IMR-90 (cell line): ENCODE measurements around the gene APOL3. TPM values are rescaled to one million over a fixed set of nuclear protein-coding genes. Genes with fewer than 3 reads are reported as not detected.

Source experiments
- ATAC-seq: fragments of 200-7000 bp; cut with Tn5 transposase; 2 replicates; pipeline ENCODE4 v1.9.1; 2020; ENCODE audit warnings: low read depth, mild to moderate bottlenecking, moderate library complexity
- BruUV-seq: library from RNA; stranded (reverse); fragments of 400-500 nt; replicated peaks from 2 replicates; lab custom pipeline; 2021; lab: Mats Ljungman, UMichigan
- CTCF ChIA-PET: fragments of 300-600 bp; formaldehyde crosslinking; extraction: SDS; loops from one replicate; lab custom pipeline; 2021; ENCODE audit warnings: antibody characterized with exemption; lab: Yijun Ruan, JAX
- POLR2A ChIA-PET: fragments of 300-600 bp; sonication (Branson Sonifier 250); formaldehyde crosslinking; loops from one replicate; lab custom pipeline; 2022; ENCODE audit warnings: antibody characterized with exemption; ENCODE audit not compliant: unreplicated experiment; lab: Charles Lee
- DNase-seq: peaks from one replicate; pipeline ENCODE4 v3.0.0; 2013
- H2AFZ ChIP-seq: replicated peaks from 2 replicates; pipeline ENCODE3; 2013; ENCODE audit warnings: low read length, mild to moderate bottlenecking; ENCODE audit not compliant: poor library complexity
- H2AK5ac ChIP-seq: 2 replicates; pipeline ENCODE4 v1.6.1; 2013; ENCODE audit warnings: low read depth, low read length, inconsistent platforms
- H2AK9ac ChIP-seq: replicated peaks from 2 replicates; pipeline ENCODE3; 2013; ENCODE audit warnings: mild to moderate bottlenecking, low read depth, low read length, moderate library complexity; ENCODE audit not compliant: poor library complexity
- H2BK120ac ChIP-seq: 2 replicates; pipeline ENCODE4 v1.6.1; 2013; ENCODE audit warnings: low read depth, low read length, inconsistent platforms
- H2BK15ac ChIP-seq: 3 replicates; pipeline ENCODE4 v1.6.1; 2013; ENCODE audit warnings: low read depth, low read length, inconsistent platforms
- H2BK20ac ChIP-seq: 2 replicates; pipeline ENCODE4 v1.6.1; 2013; ENCODE audit warnings: low read depth, mild to moderate bottlenecking, inconsistent platforms, low read length, moderate library complexity
- H2BK5ac ChIP-seq: 2 replicates; pipeline ENCODE4 v1.6.1; 2013; ENCODE audit warnings: mild to moderate bottlenecking, low read depth, low read length, inconsistent platforms; ENCODE audit not compliant: poor library complexity, severe bottlenecking
- H3K14ac ChIP-seq: replicated peaks from 2 replicates; pipeline ENCODE4 v1.6.1; 2013; ENCODE audit warnings: low read depth, low read length, inconsistent platforms
- H3K18ac ChIP-seq: 2 replicates; pipeline ENCODE4 v1.6.1; 2013; ENCODE audit warnings: low read depth, low read length, control low read depth
- H3K23ac ChIP-seq: 2 replicates; pipeline ENCODE4 v1.6.1; 2013; ENCODE audit warnings: low read depth, low read length, inconsistent platforms
- H3K27ac ChIP-seq: 2 replicates; pipeline ENCODE4 v1.5.1; 2013; ENCODE audit warnings: mild to moderate bottlenecking, control low read depth, low read length; ENCODE audit not compliant: insufficient read depth
- H3K27me3 ChIP-seq: 2 replicates; pipeline ENCODE4 v1.6.1; 2013; ENCODE audit warnings: low read length; ENCODE audit not compliant: control insufficient read depth, insufficient read depth
- H3K36me3 ChIP-seq: 2 replicates; pipeline ENCODE4 v1.6.1; 2013; ENCODE audit warnings: low read length, mixed read lengths; ENCODE audit not compliant: control insufficient read depth, insufficient read depth
- H3K4ac ChIP-seq: 2 replicates; pipeline ENCODE4 v1.6.1; 2013; ENCODE audit warnings: low read depth, low read length, inconsistent platforms
- H3K4me1 ChIP-seq: 2 replicates; pipeline ENCODE4 v1.6.1; 2013; ENCODE audit warnings: low read length, mixed read lengths; ENCODE audit not compliant: control insufficient read depth, insufficient read depth
- H3K4me2 ChIP-seq: 2 replicates; pipeline ENCODE4 v1.6.1; 2013; ENCODE audit warnings: low read depth, mild to moderate bottlenecking, control low read depth, low read length, moderate library complexity
- H3K4me3 ChIP-seq: 2 replicates; pipeline ENCODE4 v1.5.1; 2013; ENCODE audit warnings: low read depth, mild to moderate bottlenecking, control low read depth, low read length, moderate library complexity; ENCODE audit not compliant: insufficient read depth
- H3K56ac ChIP-seq: 2 replicates; pipeline ENCODE4 v1.6.1; 2013; ENCODE audit warnings: low read length, inconsistent platforms; ENCODE audit not compliant: insufficient read depth; ENCODE audit errors: extremely low read depth
- H3K79me1 ChIP-seq, 2 experiments: 2 replicates each; pipeline ENCODE4 v1.6.1; 2013; ENCODE audit warnings: low read length in 2 of 2, inconsistent platforms in 1 of 2, low read depth in 1 of 2
- H3K9ac ChIP-seq: 2 replicates; pipeline ENCODE4 v1.6.1; 2013; ENCODE audit warnings: low read depth, low read length, control low read depth
- H3K9me1 ChIP-seq: 2 replicates; pipeline ENCODE4 v1.6.1; 2013; ENCODE audit warnings: low read length, inconsistent platforms; ENCODE audit not compliant: insufficient read depth
- H3K9me3 ChIP-seq: 2 replicates; pipeline ENCODE4 v1.6.1; 2013; ENCODE audit warnings: low read length; ENCODE audit not compliant: control insufficient read depth, insufficient read depth
- H4K20me1 ChIP-seq: 2 replicates; pipeline ENCODE4 v1.6.1; 2013; ENCODE audit warnings: low read length, inconsistent platforms; ENCODE audit not compliant: insufficient read depth
- H4K5ac ChIP-seq: 2 replicates; pipeline ENCODE4 v1.6.1; 2013; ENCODE audit warnings: mild to moderate bottlenecking, low read depth, low read length, control low read depth
- H4K8ac ChIP-seq, 2 experiments: 2 replicates each; pipeline ENCODE4 v1.6.1; 2013; ENCODE audit warnings: low read depth in 2 of 2, low read length in 2 of 2, control low read depth in 1 of 2, inconsistent platforms in 1 of 2
- H4K91ac ChIP-seq: 2 replicates; pipeline ENCODE4 v1.6.1; 2013; ENCODE audit warnings: low read depth, low read length, inconsistent platforms; ENCODE audit not compliant: insufficient read depth
- BHLHE40 ChIP-seq: fragments of 150-350 bp; IDR thresholded peaks from 2 replicates; pipeline ENCODE4 v1.6.1; 2016; ENCODE audit warnings: mild to moderate bottlenecking, low read depth, low read length
- CEBPB ChIP-seq: IDR thresholded peaks from 2 replicates; pipeline ENCODE4 v1.6.1; 2012; ENCODE audit warnings: low read depth, low read length, improper control_type of control experiment
- CHD1 ChIP-seq: IDR thresholded peaks from 2 replicates; pipeline ENCODE4 v1.6.1; 2012; ENCODE audit warnings: low read depth, low read length, improper control_type of control experiment
- CTCF ChIP-seq: conservative IDR thresholded peaks from 2 replicates; pipeline ENCODE4 v1.5.1; 2012; ENCODE audit warnings: mild to moderate bottlenecking, low read depth, low read length, improper control_type of control experiment
- ELK1 ChIP-seq: fragments of 150-350 bp; IDR thresholded peaks from 2 replicates; pipeline ENCODE4 v1.6.1; 2016; ENCODE audit warnings: low read depth, mild to moderate bottlenecking, low read length, moderate library complexity, borderline replicate concordance
- FOS ChIP-seq: fragments of 150-350 bp; IDR thresholded peaks from 2 replicates; pipeline ENCODE4 v1.6.1; 2016; ENCODE audit warnings: low read depth, low read length
- MAFK ChIP-seq: IDR thresholded peaks from 2 replicates; pipeline ENCODE4 v1.6.1; 2012; ENCODE audit warnings: low read depth, low read length, improper control_type of control experiment
- MAZ ChIP-seq: IDR thresholded peaks from 2 replicates; pipeline ENCODE4 v1.6.1; 2012; ENCODE audit warnings: low read depth, mild to moderate bottlenecking, low read length, improper control_type of control experiment, moderate library complexity, borderline replicate concordance
- MXI1 ChIP-seq: IDR thresholded peaks from 2 replicates; pipeline ENCODE4 v1.6.1; 2012; ENCODE audit warnings: low read depth, mild to moderate bottlenecking, low read length, moderate library complexity, borderline replicate concordance
- NFE2L2 ChIP-seq: fragments of 150-350 bp; IDR thresholded peaks from 2 replicates; pipeline ENCODE4 v1.6.1; 2016; ENCODE audit warnings: low read depth, mild to moderate bottlenecking, low read length
- POLR2A ChIP-seq: IDR thresholded peaks from 2 replicates; pipeline ENCODE4 v1.6.1; 2012; ENCODE audit warnings: mild to moderate bottlenecking, low read depth, low read length
- RAD21 ChIP-seq: IDR thresholded peaks from 2 replicates; pipeline ENCODE4 v1.6.1; 2012; ENCODE audit warnings: low read length, improper control_type of control experiment
- RCOR1 ChIP-seq: IDR thresholded peaks from 2 replicates; pipeline ENCODE4 v1.6.1; 2012; ENCODE audit warnings: mild to moderate bottlenecking, low read length, improper control_type of control experiment; ENCODE audit not compliant: insufficient replicate concordance
- RFX5 ChIP-seq: IDR thresholded peaks from 2 replicates; pipeline ENCODE4 v1.8.0; 2012; ENCODE audit warnings: low read depth, mild to moderate bottlenecking, low read length, moderate library complexity
- SMC3 ChIP-seq: fragments of 150-350 bp; IDR thresholded peaks from 2 replicates; pipeline ENCODE4 v1.6.1; 2016; ENCODE audit warnings: low read depth, mild to moderate bottlenecking, antibody characterized with exemption, low read length, moderate library complexity
- USF2 ChIP-seq: fragments of 150-350 bp; IDR thresholded peaks from 2 replicates; pipeline ENCODE4 v1.6.1; 2017; ENCODE audit warnings: mild to moderate bottlenecking, antibody characterized with exemption, low read length, low read depth
- WGBS, 2 experiments: methylation state at CpG; one replicate each; pipeline versions ENCODE4 v1.1.5 to v1.1.7; 2013; ENCODE audit warnings: missing lambda C conversion rate in 2 of 2; ENCODE audit not compliant: insufficient read length in 1 of 2; ENCODE audit errors: extremely low coverage in 2 of 2; 5-methylcytosine and 5-hydroxymethylcytosine counted together
- dilution Hi-C: fragments of 300-500 bp; cut with HindIII; formaldehyde crosslinking; loops from one replicate; pipeline ENCODE4 v1.14.3; 2018; ENCODE audit warnings: low sequenced_read_pairs; ENCODE audit not compliant: unreplicated experiment
- in situ Hi-C: fragments of 300-500 bp; cut with MboI; formaldehyde crosslinking; loops from 3 replicates; pipeline ENCODE4 v1.14.3; 2019; ENCODE audit warnings: low sequenced_read_pairs, inconsistent platforms, mixed read lengths
- intact Hi-C: fragments of 100-400 bp; cut with micrococcal nuclease; formaldehyde crosslinking; loops from 2 replicates; pipeline ENCODE4 v1.10.0; 2022
- polyA plus RNA-seq, 3 experiments: library from polyadenylated mRNA; depleted of rRNA; stranded (reverse); fragments of >200 nt; gene quantifications; 2 replicates each; pipeline ENCODE4 v1.2.3, GENCODE V29; 2012; ENCODE audit warnings: low replicate concordance in 1 of 3
- total RNA-seq: library from RNA; depleted of rRNA; stranded (reverse); fragments of >200 nt; gene quantifications from 2 replicates; pipeline ENCODE4 v1.2.3, GENCODE V29; 2012

The APOL3 gene
- total and polyA plus RNA-seq, 2 of the 4 experiments (the other 2 are of a cell fraction): 1.4 to 2.3 TPM

- Histone ChIP-seq H3K4me3 (no peak overlapping the region), H2BK120ac (no peak overlapping the region), H3K36me3 (no peaks in the 10 kb centered on the region), H3K56ac (no peak overlapping the region), H3K18ac (no peak overlapping the region), H3K4me2 (no peak overlapping the region), H3K9me1 (no peaks in the 10 kb centered on the region; the same call in 1 of the 2 replicates), H3K9ac (no peak overlapping the region), H3K27me3 (peaks cover 37% of the 10 kb centered on the region), H3K27ac (no peak overlapping the region), H2BK20ac (no peak overlapping the region), H2AFZ (no peak overlapping the region), H3K23ac (no peak overlapping the region), H2BK15ac (no peak overlapping the region), H3K9me3 (no peaks in the 10 kb centered on the region), H2AK5ac (no peak overlapping the region), H4K5ac (no peak overlapping the region), H3K4ac (no peak overlapping the region), H3K79me1 (no peaks in the 10 kb centered on the region), H3K14ac (no peak overlapping the region), H4K91ac (no peak overlapping the region), H2AK9ac (no peak overlapping the region), H4K20me1 (no peaks in the 10 kb centered on the region), H4K8ac (no peak overlapping the region), H2BK5ac (no peak overlapping the region), H3K4me1 (no peaks in the 10 kb centered on the region)
- in situ Hi-C loops: loop anchor here (5.0 kb wide), 1 partner anchor 39 kb away; no protein-coding TSS in a partner anchor
- WGBS, 2 experiments: 70% methylated on average over 2 of the region's 6 CpGs; no CpG with 5 or more reads in 1 of the 2 experiments
- CTCF ChIA-PET: interaction anchor here (0.6 to 2.0 kb wide), 4 partner anchors 17 to 812 kb away, joined by 3 to 7 read pairs (median 6); partner anchors contain the start of gene APOL3
- BruUV-seq: no TSS peak
- DNase-seq: no peak
- dilution Hi-C loops: no loop called here
- TF ChIP-seq FOS: no peak
- no peak for TF ChIP-seq RCOR1
- TF ChIP-seq MAZ: no peak
- no peak for TF ChIP-seq CTCF
- TF ChIP-seq BHLHE40: no peak
- TF ChIP-seq MAFK: no peak
- TF ChIP-seq NFE2L2: no peak
- no peak for TF ChIP-seq SMC3
- TF ChIP-seq ELK1: no peak
- TF ChIP-seq POLR2A: no peak
- no peak for TF ChIP-seq RFX5
- TF ChIP-seq USF2: no peak
- TF ChIP-seq CEBPB: no peak
- no peak for TF ChIP-seq CHD1
- TF ChIP-seq RAD21: no peak
- TF ChIP-seq MXI1: no peak
- POLR2A ChIA-PET: no interaction called here
- no peak for ATAC-seq
- intact Hi-C loops: loop anchor here (1.0 kb wide), 1 partner anchor 36 kb away; no protein-coding TSS in a partner anchor
Measured at GRCh38 chr22:36180928-36181327, 20.4 kb upstream of the APOL3 start.
